H1 (cell line): ENCODE results near the gene PPP1CA. TPM values are rescaled to one million over a fixed set of nuclear protein-coding genes. Genes with fewer than 3 reads are reported as not detected.

Source experiments
- FOSL1 ChIP-seq: IDR thresholded peaks from 2 replicates; pipeline ENCODE4 v1.6.1; 2011; ENCODE audit warnings: mild to moderate bottlenecking, low read depth, low read length, moderate library complexity; ENCODE audit not compliant: insufficient read depth
- GTF2F1 ChIP-seq: IDR thresholded peaks from 2 replicates; pipeline ENCODE4 v1.6.1; 2012; ENCODE audit warnings: low read depth, low read length, improper control_type of control experiment, borderline replicate concordance
- JUND ChIP-seq: IDR thresholded peaks from 2 replicates; pipeline ENCODE4 v1.6.1; 2011; ENCODE audit warnings: mild to moderate bottlenecking, improper control_type of control experiment, low read length
- SIN3A ChIP-seq, 2 experiments: IDR thresholded peaks in 1 of 2; conservative IDR thresholded peaks in 1 of 2; 2 replicates each; pipeline ENCODE4 v1.6.1; 2011 to 2012; ENCODE audit warnings: low read length in 2 of 2, improper control_type of control experiment in 1 of 2, low read depth in 1 of 2, mild to moderate bottlenecking in 1 of 2
- TAF7 ChIP-seq: optimal IDR thresholded peaks from 2 replicates; pipeline ENCODE3; 2011; ENCODE audit warnings: low read depth, mild to moderate bottlenecking, inconsistent platforms, low read length, moderate library complexity, borderline replicate concordance
- TEAD4 ChIP-seq: IDR thresholded peaks from 2 replicates; pipeline ENCODE4 v1.6.1; 2012; ENCODE audit warnings: low read depth, low read length, inconsistent platforms, mixed read lengths
- YY1 ChIP-seq: IDR thresholded peaks from 2 replicates; pipeline ENCODE4 v1.6.1; 2011; ENCODE audit warnings: low read depth, mild to moderate bottlenecking, low read length
- polyA plus RNA-seq, 7 experiments: library from polyadenylated mRNA; depleted of rRNA in 3 of 7; stranded (reverse) in 5 of 7; unstranded in 2 of 7; fragments of >200 nt in 5 of 7; fragments of 200-250 nt in 2 of 7; gene quantifications; 1 replicate in 5 of 7; 2 replicates in 1 of 7; 4 replicates in 1 of 7; pipeline versions ENCODE4 v1.2.1 to v1.2.3, GENCODE V29; 2011 to 2013; ENCODE audit warnings: missing spikeins in 2 of 7, mixed read lengths in 2 of 7
- total RNA-seq: library from RNA; stranded (reverse); fragmentation: NEBNext Ultra II Directional; extraction: Animal tissue kit (Norgen Biotek cat#: 25700); gene quantifications from 2 replicates; pipeline ENCODE4 v1.2.1, GENCODE V29; 2021
- TF ChIP-seq, protein P1 (sequence below): fragments of 300-600 bp; sonication (generic); IDR thresholded peaks from 2 replicates; pipeline ENCODE4 v1.7.1; 2012; ENCODE audit warnings: low read length, moderate library complexity, mild to moderate bottlenecking, inconsistent platforms; ENCODE audit not compliant: insufficient replicate concordance
- TF ChIP-seq, protein P2 (sequence below): IDR thresholded peaks from 2 replicates; pipeline ENCODE4 v1.6.1; 2012; ENCODE audit warnings: inconsistent platforms

Gene PPP1CA
- total and polyA plus RNA-seq, 2 of the 8 experiments (the other 6 are each of a cell fraction or from before 2014, with no cell fraction given), result 198 to 359 TPM

DNA sequence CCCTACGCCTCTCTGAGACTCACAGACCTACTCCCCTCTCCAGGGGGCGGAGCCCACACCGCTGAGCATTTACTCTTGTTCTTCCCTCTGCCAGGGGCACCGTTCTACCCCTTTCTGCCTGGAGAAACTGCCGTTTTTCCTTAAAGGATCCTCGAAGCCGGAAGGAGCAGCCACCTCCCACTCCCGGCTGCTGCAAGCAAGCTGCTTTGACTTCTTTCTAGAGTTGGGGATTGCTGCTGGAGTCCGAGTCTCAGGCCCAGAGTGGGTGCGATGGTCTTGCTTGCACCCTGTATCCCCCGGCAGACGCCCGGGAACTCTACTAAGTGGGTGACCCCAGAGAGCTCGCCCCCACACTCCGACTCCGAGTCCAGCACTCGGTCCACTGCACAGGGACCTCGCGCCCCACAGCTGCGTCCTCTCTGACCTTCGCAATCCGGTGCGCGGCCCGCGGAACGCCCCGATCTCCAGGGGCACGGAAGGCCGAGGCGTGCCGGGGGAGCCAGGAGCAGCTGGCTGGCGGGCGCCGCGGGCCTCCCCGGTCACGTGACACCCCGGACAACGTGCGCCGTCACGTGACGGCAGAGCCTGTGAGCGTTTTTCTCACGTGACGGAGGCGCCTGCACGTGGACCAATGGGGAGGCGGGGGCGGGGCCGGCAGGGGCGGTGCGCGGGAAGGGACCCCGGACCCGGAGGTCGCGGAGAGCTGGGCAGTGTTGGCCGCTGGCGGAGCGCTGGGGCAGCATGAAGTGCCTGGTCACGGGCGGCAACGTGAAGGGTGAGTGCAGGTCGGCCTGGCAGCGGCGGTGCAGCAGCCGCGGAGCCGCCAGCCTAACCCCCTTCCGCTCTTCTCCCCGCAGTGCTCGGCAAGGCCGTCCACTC, 10.1 kb downstream of the PPP1CA start, which contains the start of gene RAD9A (continued):
- TF ChIP-seq TAF7 (peak; percentile 67), TEAD4 (no peak), SIN3A (conservative IDR thresholded peaks at IDR 0.05 in 1 of 2, IDR thresholded peaks at IDR 0.05 in 1 of 2; ENCODE audit: low read depth in 1 of 2, low read length in 2 of 2) (peak; percentile 90 to 94), FOSL1 (no peak), JUND (no peak), YY1 (0 out of 2 replicates have a peak, but pooled peaks have one; percentile 13), GTF2F1 (peak; percentile 64)
- TF ChIP-seq, protein P1, sequence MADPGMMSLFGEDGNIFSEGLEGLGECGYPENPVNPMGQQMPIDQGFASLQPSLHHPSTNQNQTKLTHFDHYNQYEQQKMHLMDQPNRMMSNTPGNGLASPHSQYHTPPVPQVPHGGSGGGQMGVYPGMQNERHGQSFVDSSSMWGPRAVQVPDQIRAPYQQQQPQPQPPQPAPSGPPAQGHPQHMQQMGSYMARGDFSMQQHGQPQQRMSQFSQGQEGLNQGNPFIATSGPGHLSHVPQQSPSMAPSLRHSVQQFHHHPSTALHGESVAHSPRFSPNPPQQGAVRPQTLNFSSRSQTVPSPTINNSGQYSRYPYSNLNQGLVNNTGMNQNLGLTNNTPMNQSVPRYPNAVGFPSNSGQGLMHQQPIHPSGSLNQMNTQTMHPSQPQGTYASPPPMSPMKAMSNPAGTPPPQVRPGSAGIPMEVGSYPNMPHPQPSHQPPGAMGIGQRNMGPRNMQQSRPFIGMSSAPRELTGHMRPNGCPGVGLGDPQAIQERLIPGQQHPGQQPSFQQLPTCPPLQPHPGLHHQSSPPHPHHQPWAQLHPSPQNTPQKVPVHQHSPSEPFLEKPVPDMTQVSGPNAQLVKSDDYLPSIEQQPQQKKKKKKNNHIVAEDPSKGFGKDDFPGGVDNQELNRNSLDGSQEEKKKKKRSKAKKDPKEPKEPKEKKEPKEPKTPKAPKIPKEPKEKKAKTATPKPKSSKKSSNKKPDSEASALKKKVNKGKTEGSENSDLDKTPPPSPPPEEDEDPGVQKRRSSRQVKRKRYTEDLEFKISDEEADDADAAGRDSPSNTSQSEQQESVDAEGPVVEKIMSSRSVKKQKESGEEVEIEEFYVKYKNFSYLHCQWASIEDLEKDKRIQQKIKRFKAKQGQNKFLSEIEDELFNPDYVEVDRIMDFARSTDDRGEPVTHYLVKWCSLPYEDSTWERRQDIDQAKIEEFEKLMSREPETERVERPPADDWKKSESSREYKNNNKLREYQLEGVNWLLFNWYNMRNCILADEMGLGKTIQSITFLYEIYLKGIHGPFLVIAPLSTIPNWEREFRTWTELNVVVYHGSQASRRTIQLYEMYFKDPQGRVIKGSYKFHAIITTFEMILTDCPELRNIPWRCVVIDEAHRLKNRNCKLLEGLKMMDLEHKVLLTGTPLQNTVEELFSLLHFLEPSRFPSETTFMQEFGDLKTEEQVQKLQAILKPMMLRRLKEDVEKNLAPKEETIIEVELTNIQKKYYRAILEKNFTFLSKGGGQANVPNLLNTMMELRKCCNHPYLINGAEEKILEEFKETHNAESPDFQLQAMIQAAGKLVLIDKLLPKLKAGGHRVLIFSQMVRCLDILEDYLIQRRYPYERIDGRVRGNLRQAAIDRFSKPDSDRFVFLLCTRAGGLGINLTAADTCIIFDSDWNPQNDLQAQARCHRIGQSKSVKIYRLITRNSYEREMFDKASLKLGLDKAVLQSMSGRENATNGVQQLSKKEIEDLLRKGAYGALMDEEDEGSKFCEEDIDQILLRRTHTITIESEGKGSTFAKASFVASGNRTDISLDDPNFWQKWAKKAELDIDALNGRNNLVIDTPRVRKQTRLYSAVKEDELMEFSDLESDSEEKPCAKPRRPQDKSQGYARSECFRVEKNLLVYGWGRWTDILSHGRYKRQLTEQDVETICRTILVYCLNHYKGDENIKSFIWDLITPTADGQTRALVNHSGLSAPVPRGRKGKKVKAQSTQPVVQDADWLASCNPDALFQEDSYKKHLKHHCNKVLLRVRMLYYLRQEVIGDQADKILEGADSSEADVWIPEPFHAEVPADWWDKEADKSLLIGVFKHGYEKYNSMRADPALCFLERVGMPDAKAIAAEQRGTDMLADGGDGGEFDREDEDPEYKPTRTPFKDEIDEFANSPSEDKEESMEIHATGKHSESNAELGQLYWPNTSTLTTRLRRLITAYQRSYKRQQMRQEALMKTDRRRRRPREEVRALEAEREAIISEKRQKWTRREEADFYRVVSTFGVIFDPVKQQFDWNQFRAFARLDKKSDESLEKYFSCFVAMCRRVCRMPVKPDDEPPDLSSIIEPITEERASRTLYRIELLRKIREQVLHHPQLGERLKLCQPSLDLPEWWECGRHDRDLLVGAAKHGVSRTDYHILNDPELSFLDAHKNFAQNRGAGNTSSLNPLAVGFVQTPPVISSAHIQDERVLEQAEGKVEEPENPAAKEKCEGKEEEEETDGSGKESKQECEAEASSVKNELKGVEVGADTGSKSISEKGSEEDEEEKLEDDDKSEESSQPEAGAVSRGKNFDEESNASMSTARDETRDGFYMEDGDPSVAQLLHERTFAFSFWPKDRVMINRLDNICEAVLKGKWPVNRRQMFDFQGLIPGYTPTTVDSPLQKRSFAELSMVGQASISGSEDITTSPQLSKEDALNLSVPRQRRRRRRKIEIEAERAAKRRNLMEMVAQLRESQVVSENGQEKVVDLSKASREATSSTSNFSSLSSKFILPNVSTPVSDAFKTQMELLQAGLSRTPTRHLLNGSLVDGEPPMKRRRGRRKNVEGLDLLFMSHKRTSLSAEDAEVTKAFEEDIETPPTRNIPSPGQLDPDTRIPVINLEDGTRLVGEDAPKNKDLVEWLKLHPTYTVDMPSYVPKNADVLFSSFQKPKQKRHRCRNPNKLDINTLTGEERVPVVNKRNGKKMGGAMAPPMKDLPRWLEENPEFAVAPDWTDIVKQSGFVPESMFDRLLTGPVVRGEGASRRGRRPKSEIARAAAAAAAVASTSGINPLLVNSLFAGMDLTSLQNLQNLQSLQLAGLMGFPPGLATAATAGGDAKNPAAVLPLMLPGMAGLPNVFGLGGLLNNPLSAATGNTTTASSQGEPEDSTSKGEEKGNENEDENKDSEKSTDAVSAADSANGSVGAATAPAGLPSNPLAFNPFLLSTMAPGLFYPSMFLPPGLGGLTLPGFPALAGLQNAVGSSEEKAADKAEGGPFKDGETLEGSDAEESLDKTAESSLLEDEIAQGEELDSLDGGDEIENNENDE, result no peak
- TF ChIP-seq, protein P2, sequence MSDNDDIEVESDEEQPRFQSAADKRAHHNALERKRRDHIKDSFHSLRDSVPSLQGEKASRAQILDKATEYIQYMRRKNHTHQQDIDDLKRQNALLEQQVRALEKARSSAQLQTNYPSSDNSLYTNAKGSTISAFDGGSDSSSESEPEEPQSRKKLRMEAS, result peak; percentile 99
